HG02678 (cell line): ENCODE measurements around the gene DHRS13.
"Not testable (repeated sequence)": the region's sequence is repeated elsewhere in the genome, so short reads cannot be mapped to it uniquely, and the experiment has no call there.

Experiments
- ATAC-seq: cut with Tn5 transposase; IDR thresholded peaks from one replicate; pipeline ENCODE4 v1.9.1; 2021; ENCODE audit warnings: mild to moderate bottlenecking, moderate library complexity; ENCODE audit not compliant: unreplicated experiment

The DHRS13 gene

DNA sequence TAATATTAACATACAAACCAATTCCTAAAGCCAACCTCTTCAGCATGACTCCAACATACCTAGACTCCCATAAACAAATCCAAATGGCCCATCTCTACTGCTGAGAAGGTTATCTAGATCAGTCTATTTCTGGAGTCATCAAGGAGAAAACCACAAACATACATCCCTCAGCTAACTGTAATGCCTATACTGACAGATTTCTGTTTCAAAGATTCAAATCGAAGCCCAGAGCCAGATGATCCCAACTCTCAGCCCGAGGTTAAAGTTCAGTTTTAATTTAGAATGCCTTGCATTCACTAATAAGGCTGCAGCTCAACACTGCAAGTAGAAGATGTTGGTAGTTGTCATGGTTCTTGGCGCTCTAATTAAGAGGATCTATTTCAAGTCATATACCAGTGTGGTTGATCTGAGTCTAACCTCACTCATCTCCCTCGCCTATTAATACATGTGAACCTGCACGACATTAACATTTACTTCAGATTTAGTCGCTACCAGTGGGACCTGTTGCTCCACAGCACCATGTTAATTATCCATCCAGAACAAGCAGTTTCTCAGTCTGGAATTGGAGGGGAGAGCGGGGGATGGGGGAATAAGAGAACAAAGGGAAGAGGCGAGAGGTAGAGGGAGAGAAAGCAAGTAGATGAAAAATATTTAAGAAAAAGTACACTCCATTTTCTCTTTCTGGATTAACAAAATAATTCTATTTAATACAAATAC is 33.0 kb upstream of the DHRS13 start:
- no peak for ATAC-seq

DNA sequence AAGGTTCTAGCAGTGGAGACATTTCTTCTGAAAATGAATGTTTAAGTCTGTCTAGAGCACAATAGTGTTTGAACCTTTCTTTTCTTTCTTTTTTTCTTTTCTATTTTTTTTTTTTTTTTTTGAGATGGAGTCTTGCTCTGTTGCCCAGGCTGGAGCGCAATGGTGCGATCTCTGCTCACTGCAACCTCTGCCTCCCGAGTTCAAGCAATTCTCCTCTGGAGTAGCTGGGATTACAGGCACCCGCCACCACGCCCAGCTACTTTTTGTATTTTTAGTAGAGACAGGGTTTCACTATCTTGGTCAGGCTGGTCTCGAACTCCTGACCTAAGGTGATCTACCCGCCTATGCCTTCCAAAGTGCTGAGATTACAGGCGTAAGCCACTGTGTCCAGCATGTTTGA is 31.6 kb upstream of the DHRS13 start:
- ATAC-seq: not testable (repeated sequence)

DNA sequence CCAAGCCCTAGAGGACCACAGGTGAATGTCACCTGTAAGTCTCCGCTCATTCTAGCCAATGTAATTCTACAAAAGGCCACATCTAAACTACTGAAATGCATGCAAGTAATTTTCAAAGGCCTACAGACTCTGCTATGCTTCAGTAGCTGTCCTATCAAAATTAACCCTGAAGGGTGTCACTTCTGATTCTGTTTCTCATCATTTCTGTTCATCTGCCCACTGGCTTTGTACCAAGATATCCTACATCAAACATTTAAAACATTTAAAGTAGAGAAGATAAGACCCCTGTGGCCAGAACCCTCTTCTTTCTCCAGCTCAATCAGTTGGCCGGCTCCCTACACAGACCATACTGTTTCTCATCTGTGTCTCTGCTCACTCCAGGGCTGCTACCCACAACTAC is 26.9 kb upstream of the DHRS13 start:
- ATAC-seq: no peak

DNA sequence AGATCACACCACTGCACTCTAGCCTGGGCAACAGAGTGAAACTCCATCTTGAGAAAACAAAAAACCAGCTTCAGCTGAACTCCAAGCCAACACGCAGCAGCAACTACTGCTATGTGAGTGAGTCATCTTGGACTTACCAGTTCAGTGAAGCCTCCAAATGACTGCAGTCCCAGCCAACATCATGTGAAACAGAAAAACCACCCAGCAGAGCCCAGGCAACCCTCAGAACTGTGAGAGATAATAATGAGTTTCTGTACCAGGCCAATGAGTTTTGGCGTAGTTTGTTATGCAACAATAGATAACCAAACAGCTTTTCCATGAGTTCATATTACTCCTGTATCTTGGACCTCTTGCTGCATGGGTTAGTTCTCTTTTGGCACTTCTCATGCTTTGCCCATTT is 25.2 kb upstream of the DHRS13 start:
- ATAC-seq: no peak

DNA sequence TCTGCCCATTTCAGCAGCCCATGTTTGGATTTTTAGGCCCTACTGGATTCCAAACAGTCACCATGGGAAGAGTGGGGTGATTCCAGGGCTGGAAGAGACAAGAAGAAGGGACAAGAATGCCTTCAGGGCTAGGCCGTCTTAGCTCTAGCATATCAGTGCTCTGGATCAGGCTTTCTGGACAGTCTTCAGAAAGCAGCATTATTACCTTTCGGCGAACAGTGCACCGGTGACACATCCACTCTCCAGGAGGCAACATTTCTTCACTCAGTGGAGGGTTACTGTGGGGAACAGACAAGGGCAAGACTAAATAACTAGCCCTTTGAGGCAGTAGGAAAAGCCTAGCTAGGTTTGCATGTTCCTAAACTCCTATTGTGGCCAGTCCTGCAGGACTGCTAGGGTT is 23.9 kb upstream of the DHRS13 start:
- no peak for ATAC-seq

DNA sequence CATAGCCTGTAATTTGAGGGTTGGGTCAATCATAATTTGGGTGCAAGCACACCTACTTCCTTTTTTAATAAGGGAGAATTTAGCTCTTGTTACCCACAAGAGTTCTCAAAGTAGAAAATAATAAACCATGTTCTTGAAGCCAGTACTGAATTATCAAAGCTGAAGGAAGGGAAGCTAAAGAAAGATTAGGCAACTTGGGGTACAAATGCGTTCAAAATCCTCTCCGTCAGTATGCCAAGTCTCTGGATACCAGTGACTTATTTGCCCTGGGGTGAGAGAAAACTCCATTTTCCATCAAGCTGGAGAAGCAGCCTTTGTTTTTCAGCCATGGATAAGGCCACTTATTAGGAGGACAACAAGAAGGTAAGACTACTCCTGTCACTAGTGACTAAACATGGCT is 23.5 kb upstream of the DHRS13 start:
- no peak for ATAC-seq

DNA sequence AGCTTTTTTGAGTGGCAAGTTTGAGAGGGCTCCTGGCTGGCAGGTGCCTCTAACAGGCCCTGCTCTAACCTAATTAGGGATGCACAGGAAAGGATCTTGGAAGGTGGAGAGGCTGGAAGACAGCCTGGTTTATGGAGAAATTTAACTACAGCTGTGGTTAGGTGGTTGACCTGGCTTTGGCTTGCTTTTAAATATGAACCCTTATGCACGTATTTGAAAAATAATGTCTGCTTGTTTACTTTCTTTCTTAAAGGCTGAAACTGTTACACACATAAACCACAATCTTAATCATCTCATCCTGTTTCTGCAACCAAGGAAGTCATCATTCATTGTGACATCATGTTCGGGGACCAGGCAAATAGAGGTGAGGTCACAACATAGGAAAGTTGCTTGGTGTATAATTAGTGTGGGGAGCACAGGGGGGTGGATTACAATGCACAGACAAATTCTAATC is 23.1 kb upstream of the DHRS13 start:
- no peak for ATAC-seq

DNA sequence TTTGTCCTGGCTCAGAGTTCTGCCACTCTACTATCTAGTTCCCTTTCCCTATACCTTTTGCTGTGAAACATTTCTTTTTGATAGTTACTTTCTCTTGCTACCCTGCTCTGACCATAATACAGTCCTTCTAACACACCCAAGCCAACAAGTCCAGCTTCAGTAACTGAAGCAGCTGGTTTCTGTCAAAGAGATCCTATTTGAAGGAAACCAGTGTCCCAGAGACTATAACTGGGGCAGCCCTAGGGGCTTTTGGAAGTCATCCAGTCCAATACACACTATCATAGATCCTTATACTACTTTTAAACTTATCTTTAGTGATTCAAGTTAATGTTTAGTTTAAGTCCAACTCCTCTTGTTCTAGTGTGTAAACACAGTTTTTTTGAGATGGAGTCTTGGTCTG is 17.3 kb upstream of the DHRS13 start:
- ATAC-seq: no peak

DNA sequence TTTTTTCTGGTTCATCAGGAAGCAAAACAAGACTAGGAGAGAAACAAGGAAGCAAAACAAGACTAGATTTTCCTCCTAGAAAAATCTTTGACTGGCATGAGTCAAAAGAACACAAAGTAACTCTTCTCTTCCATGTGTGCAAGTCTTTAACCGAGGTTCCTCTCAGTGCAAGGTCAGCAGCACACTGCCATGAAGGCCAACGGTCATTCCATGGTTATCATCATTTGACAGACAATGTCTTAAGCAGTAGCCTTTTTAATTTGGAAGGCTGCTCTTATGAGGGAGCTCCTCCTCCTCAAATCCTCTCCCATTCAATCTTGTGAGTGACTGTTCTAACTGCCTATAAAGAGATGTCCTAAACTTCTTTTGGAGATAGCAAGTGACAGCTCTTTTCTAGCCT is 15.4 kb upstream of the DHRS13 start:
- ATAC-seq: no peak

DNA sequence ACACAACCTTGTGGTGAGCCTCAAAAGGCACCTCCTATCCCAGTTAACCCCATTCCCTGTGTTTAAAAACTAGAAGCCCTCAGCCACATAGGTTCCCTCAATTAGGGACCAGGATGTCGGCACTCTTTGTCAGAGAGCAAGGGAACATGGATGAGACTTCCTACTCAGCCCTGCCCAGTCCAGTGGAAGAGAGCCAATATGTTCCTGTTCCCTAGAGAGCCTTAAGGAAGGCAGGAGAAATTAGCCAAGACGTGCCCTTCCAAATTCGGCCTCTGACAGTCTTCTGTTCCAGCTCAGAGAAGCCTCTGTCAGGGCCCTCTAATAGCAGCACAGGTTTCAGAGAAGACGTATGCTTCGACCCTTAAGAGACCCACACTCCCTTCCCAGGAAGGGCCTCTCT is 14.6 kb upstream of the DHRS13 start:
- no peak for ATAC-seq

DNA sequence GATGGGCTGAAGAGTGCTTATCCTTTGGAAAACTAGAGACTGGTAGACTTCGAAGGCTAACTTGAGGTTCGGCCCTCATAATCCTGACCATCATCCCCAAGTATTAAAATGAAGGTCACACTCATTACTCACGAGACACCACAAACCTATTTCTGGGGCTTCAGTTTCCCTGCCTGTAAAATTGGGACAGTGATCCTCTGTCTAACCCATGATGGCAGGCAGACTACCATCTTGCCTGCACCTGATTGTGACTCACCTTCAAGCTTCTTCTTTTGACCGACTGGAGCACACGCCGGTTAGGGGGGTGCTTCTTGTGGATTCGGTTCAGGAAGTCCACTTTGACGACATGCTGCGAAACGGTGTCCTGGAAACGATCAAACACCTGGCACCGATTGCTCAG is 14.2 kb upstream of the DHRS13 start:
- ATAC-seq: no peak

DNA sequence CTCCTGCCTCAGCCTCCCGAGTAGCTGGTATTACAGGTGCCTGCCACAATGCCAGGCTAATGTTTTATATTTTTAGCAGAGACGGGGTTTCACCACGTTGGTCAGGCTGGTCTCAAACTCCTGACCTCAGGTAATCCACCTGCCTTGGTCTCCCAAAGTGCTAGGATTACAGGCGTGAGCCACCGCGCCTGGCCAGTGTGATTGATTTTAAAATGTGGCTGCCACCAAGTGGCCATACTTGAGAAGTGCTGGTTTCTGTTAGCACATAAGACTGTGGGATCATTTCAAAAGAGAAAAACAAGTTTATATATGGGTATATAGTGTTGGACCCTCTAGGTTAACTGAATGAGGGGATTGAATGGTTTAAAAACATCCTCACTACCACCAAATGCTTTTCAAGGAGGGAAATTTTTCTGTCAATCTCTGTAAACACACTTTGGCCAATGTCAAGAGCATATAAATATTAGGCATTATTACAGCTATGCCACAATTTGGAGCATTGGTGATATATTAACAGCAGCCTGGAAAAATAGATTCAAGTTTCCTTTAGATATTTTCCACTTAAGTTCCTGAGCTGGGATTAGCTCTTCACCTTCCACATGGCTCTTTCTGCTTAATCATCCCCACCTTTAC is 13.5 kb upstream of the DHRS13 start:
- no peak for ATAC-seq

DNA sequence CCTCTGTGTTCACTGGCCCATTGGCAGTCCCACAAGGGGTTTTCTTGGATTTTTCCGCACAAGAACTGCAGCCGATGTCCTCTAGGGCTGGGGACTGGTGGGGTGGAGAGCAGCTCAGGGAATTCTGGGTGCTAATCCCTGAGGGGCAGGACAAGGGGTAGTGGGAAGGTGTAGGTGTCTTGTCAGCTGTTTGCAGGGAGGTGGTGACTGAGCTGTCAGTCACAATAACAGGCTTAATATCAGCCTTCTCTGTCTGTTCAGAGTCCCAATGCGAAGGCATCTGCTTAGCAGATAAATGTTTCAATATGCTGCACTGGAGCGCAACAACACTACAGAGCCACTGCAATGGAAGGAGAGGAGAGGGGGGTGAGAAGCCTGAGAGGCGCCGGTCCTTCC is 10.1 kb upstream of the DHRS13 start:
- no peak for ATAC-seq

DNA sequence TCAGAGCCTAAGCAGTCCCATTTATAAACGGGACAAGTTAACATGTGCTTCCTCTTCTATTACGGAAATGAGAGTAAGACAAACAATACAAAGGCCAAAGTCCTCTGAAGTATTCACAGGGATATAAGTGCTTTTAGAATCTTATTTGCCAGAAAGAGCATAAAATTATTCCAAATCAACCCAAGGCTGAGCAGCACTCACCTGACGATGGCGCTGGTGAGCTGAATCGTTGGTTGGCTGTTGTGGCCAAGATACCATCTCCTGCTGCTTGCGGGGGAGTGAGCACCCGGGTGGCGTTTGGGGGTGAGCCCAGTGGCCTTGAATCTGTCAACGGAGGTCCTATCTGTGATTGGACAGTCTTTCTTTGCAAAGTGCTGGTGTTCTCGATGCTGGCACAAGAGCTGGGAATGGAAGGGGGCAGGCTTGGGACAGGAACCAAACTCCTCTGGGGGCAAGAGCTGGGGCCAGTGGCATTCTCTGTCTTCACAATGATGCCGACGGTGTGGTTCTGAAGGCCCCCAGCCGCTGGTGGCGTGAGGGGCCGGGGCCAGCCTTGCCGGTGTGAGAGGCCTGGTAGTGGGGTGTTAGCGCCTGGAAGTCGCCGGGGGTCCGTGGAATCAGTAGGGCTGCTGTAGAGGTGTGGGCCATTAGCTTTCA is 9.5 kb upstream of the DHRS13 start:
- ATAC-seq: no peak

DNA sequence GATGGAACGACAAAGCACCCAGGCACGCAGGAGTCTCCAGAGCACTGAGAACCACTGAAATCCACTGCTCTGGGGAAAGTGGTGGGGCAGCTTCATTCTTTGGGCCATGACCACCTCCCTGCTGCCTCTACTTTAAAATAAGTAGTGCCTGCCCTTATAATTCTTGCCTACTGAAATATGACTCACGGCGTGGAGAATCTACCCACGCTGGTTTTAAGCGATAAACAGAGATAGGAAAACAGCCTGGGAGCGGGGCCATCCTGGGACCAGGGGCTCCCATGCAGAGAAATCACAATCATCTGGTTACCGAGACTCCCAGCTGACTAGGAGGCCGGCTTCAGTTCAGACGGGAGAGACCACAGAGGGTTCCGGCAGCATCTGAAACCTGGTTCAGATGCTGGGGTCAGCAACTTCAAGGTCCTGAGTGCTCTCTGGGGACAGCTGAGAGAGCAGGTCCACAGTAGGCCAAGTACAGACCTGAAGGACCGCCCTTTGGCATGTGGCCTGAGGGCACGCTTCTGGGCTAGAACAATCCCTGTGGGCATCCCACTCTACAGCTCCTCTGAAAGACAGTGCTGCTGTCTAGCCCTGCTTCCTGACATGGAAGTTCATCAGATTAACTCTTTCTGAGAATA is 8.6 kb upstream of the DHRS13 start:
- ATAC-seq: no peak

DNA sequence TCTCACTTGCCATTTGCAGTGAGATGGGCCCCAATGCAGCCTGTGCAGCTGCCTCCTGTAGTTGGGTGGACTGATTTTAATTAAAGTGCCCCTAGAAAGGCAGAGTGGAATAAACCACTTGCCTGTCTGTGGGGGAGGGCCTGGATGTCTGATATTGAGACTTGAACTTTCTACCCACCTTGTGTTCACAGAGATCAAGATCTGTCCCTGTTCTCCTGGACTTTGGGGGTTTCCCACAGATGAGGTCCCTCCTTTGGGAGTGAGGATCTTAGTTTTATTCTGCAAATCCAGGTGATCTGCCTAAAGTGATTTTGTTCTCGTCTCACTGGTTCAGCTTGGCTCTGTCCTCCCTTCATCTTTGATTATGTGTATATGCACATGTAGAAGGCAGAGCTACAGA is 7.7 kb upstream of the DHRS13 start:
- no peak for ATAC-seq

DNA sequence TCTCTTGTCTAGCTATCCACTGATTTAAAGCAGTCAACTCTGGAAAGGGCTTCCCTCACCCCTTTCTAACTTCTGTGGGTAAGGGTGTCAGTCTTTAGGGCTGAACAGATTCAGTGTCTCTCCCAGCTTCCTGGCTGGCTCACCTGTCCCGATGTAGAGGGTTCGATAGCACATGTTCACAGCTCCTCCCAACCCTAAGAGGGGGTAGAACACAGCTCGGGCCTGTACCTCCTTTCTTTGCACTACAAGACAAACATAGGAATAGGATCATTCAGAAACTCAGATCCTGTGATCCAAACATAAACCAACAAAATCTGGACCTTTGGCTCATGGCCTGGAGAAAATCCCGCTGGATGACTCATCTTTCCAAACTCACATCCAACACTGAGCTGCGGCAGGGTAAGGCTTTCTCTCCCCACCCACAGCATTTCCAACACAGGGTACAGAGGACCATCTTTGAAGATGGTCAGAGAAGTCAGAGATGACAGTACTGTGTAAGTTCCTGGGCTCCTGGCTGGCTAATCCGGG is 5.8 kb upstream of the DHRS13 start:
- ATAC-seq: no peak

DNA sequence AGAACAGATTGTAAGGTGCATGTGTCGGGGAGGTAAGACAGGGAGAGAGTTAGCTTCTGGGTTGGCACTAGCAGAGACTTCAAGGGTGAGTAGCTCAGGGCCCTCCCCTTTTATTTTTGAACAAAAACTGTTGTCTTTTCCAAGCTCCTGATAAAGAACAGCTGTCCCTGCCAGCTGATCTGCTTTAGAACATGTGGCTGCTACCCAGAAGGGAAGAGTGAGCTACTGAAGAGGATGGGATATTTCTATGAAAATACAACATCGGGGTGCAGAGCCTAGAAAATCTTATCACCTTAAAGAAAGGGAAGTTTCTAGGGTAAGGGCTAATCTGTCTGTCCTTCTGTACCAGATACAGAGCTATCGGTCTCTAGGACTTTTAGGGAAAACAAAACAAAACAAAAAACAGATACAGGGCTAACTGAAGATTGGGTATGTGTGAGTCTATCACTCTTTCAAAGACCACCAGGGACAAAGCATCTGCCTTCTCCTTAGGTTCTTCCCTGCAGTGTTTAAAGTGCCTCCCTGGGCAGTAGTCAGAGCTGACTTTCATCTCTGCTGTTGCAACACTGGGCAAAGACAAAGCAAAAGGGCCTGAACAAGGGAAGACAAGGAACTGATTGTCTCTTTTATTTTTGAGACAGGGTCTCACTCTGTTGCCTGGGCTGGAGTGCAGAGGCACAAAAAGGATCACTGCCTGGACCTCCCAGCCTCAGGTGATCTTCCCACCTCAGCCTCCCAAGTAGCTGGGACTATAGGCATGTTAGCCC is 5.0 kb upstream of the DHRS13 start:
- ATAC-seq: no peak

DNA sequence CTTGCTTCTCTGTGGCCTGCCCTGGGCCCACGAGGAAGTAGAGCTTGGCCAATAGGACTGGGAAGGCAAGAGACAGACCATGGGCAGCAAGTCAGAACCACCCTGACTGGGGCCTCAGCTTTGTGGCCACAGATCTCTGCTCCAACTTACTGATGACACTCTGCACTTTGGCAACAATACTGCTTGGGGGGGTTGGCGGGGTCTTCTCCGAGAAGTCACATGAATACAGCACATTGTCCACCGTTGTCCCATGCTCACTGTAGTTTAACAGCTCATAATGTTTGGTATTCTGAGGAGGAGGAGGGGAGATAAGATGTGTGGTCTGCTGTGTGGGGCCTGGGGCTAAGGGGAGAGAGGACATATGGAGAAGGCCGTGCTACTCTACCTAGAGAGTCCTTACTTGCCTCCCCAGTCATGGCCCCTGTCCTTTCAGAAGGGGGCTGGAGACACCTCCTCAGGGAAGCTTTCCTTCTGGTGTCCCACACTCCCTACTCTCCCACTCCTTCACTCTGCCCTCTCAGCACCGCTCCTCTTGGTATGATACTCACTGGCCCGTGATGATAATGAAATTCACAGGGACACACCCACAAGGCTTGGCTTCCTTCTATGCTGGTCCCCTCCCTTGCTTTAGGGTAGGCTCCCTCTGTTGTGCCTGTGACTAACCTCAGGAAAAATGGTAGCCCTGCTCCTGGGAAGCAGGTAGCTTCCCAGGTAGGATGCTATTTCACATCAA is 4.0 kb upstream of the DHRS13 start:
- no peak for ATAC-seq

DNA sequence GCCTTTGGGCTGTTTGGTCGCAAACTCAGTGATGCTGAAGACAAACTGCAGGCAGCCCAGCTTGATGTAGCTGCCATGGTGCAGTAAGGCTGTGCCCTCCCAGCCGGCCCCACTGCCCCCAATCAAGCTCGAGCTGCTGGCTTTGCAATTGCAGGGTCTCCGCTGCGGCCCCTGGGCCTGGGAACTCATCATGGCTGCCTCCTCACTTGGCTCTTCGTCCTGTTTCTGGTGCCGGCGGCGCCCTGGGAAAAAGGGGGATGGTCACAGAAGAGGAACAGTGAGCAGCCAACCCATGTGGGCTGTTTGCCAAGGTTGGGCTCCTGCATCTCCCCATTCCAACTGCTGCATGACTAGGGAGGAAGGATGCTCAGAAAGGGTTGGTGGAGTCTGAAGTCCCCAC is 3.4 kb upstream of the DHRS13 start:
- no peak for ATAC-seq
